Cardiac septum (tissue), 1 donor: ENCODE data around the gene STYX. TPM values are rescaled to one million over a fixed set of nuclear protein-coding genes. Genes with fewer than 3 reads are reported as not detected.

Experiments used
- DNase-seq: peaks from one replicate; pipeline ENCODE4 v3.0.0-alpha.2; 2020; ENCODE audit warnings: low spot score
- intact Hi-C: fragments of 100-400 bp; cut with DNase I; formaldehyde crosslinking; loops from one replicate; pipeline ENCODE4 v1.14.0; 2022
- long read RNA-seq: library from polyadenylated mRNA; unstranded; transcript quantifications from one replicate; pipeline ENCODE4 v2.0.0, GENCODE V29; 2021
- total RNA-seq: library from RNA; stranded (reverse); fragmentation: NEBNext Ultra II Directional; extraction: Animal tissue kit (Norgen Biotek cat#: 25700); gene quantifications from one replicate; pipeline ENCODE4 v1.2.1, GENCODE V29; 2021
- donor health status: DM: no; HTN: no; CAD: no.

Gene STYX, protein sequence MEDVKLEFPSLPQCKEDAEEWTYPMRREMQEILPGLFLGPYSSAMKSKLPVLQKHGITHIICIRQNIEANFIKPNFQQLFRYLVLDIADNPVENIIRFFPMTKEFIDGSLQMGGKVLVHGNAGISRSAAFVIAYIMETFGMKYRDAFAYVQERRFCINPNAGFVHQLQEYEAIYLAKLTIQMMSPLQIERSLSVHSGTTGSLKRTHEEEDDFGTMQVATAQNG
- total RNA-seq, result 12.2 TPM
- long read RNA-seq, full-length matches to known transcripts, result 16 of 24 reads
- long read RNA-seq, partial matches to known transcripts, result 2 of 24 reads
- long read RNA-seq, other reads (novel, unspliced or antisense), result 6 of 24 reads

DNA sequence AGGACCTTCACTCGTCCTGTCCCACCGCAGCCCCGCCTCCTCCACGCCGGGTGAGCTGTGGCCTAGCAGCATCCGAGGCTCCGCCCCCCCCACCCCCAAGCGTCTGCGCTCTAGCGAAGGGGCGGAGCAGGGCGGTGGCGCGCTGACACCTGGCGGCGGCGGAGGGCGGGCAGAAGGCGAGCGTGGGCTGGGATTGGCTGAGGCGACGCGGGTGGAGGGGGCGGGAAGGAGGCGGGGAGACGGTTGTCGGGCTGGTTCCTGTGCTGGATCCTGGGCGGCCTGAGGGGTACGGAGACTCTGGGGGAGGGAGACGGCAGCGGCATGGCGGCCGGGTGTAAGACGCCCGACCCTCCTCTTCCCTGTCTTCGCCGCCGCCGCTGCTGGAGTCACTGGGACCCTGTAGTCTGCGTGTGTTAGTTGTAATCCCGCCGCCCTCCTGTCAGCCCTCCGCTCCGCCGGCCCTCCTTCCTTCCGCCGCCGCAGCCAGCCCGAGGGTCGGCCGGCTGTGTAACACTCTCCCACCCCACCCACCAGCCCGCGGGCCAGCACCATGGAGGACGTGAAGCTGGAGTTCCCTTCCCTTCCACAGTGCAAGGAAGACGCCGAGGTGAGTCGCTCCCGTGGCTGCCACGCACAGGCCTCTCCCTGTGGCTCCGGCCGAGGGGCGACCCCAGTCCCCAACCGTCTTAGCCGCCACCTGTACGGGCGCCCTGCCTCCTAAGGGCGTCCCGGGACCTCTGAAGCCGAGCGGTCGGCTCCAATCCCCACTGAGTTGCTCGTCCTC lies at the start of gene STYX:
Gene STYX (plus strand): TSS at position 242 of the 784 bp plus-strand sequence. CDS start 309 bp downstream, at position 551.
- DNase-seq, result peak; percentile 100
- intact Hi-C loops, result loop anchor here (2.0 to 5.0 kb wide), 2 partner anchors 23 to 62 kb away; partner anchors contain the start of genes GNPNAT1 and PSMC6

DNA sequence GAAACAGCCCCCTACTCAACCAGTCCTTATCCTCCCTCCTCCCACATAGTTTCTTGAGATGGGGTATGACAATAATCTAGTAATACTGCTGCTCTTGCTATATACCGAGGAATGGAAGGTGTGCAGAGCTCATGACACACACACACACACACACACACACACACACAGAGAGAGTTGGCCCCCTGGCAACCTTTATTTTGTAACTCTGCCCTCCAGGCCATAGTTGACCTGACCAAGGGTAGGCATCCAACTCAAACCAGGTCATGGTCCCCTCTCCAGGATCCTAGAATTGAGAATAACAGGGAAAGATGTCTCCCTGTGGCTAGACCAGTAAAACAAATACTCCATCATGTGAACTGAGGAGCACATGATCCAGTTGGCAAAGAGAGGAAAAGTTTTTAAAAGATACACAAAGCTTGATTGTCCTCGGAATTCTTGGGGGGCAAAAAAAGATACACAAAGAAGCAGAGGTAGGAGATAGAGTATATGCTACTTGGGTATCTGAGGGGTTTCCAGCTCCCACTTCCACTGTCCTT lies 45.9 kb upstream of the STYX start:
- DNase-seq, result no peak
- intact Hi-C loops, result no loop called here

DNA sequence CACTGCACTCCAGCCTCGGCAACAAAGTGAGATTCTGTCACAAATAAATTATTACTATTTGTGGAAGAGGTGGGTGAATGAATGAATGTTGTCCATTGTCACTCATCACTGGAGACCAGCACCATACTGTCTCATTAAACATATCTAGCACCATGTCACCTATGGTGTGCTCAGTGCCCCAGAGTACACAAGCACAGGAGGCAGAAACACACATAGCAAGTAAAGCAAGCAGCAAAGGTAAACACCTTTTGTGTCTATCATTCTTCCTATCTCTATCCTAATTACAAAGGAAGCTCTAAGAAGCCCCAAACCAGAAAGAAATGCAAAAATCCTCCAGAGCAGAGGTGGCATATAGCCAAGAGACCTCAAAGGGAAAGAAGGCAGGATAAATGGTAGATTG lies 43.8 kb upstream of the STYX start:
- intact Hi-C loops, result no loop called here
- no peak for DNase-seq

DNA sequence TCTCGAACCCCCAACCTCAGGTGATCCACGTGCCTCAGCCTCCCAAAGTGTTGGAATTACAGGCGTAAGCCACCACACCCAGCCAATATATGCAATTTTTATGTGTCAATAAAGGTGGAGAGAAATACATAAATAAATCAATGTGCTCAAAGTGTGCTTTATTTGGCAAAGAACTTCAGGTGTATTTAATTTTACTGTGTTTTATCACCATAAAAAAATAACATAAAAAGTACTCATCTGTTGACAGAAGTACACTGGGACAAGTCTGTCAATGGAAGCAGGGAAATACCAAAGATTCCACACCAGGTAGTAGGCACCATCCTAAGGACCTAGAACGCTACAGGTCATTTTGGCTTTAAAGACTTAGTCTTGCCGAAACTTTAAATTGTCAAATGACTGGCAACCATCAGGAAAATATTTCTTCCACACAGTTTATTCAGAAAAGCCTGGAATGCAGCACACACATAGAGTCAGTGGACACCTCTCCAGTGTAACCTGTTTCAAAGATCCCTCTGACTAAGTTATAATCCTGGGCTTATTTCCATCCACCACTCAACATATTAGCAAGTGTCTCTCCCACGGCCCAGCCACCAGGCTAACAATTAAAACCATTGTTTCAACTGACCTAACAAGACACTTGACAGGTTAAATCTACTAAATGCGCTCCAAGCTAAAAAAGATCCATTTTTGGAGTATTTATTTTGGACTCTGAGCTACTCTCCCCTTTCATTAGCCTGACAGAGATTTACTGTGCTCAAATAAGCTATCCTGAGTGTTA lies 38.8 kb upstream of the STYX start:
- intact Hi-C loops, result no loop called here
- DNase-seq, result no peak

DNA sequence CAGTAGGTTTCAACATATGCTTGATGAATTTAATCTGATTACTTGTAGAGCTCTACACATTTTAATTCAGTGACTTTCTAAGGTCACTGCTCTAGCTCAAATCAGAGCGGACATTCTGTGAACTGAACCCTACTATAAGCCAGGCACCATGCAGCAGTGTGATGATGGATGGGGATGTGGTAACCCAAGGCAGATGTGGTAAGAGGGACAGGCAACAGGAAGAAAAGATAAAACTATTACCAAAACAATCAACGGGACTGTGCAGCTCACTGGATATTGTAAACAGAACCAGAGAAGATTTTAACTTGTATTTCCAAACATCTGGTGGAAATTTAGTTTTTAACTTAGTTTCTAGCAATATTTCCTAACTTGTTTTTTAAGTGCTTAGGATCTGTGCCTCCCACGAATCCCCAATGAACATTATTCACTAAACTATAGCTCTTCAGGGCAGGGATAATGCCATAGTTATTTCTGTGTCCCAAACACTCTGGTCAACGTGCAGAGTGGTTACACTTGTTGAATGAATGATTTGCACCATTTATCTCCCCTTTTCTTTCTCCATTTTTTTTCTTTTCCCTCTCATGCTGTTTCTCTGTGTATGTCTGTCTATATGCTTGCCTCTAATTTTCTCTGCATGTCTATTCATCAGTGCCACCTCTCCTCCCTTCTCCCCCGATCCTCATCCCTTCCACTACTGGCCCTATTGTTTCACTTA lies 37.6 kb upstream of the STYX start:
- intact Hi-C loops, result no loop called here
- DNase-seq, result no peak

DNA sequence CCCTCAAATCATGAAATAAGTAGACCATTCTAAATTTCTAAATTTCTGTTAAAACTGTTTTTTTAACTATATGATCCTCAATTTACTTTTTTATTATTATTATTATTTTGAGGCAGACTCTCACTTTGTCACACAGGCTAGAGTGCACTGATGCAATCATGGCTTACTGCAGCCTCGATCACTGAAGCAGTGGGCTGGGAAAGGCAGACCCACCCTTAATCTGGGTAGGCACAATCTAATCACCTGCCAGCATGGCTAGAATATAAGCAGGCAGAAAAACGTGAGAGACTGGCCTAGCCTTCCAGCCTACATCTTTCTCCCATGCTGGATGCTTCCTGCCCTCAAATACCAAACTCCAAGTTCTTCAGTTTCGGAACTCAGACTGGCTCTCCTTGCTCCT lies 36.9 kb upstream of the STYX start:
- intact Hi-C loops, result no loop called here
- DNase-seq, result no peak

DNA sequence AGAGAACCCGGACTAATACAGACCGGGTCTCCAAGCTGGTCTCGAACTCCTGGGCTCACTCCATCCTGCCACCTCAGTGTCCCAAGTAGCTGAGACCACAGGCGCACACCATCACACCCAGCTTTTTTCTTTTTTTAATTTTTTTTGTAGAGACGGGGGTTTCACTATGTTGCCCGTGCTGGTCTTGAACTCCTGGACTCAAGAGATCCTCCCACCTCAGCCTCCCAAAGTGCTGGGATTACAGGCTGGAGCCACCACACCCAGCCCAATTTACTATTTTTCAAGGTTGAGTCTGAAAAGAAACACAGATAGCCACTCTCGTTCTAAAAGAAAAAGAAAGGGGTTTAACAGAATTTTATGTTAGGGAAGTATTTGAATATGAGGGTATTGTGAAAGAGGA lies 36.4 kb upstream of the STYX start:
- DNase-seq, result no peak
- intact Hi-C loops, result no loop called here

DNA sequence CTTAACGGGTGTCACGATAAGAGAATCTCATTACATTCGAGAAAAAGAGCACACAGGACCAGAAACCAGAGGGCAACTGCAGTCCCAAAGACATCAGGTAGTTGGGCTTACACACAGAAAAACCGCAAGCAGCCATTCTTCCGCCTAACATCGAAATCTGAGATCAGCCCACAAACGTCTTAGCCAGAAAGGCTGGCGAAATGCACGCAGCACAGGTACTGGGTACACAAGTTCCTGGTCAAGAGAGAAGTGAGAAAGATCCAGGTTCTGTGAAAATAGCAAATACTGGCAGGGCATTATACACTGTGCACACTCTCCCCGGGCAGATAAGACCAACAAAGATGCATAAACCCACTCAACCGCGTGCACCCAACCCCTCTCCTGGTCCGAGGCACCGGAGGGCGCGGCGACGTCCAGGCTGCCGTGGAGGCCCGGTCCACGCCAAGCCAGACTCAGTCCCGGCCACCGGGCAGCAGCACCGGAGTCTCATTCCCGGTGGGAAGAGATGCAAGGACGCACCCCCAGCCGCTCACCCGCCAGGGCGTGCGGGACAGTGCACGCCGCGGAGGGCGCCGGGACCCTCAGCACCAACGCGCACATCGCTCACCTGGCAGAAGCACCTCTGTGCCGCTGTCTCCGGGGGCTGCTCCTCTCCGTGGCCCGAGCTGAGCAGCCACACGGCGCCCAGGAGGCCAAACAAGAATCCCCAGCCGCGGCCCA lies 35.0 kb upstream of the STYX start:
- DNase-seq, result peak; percentile 78
- intact Hi-C loops, result loop anchor here (5.0 kb wide), 1 partner anchor 143 kb away; the partner anchor contains the start of genes GPR137C and TXNDC16

DNA sequence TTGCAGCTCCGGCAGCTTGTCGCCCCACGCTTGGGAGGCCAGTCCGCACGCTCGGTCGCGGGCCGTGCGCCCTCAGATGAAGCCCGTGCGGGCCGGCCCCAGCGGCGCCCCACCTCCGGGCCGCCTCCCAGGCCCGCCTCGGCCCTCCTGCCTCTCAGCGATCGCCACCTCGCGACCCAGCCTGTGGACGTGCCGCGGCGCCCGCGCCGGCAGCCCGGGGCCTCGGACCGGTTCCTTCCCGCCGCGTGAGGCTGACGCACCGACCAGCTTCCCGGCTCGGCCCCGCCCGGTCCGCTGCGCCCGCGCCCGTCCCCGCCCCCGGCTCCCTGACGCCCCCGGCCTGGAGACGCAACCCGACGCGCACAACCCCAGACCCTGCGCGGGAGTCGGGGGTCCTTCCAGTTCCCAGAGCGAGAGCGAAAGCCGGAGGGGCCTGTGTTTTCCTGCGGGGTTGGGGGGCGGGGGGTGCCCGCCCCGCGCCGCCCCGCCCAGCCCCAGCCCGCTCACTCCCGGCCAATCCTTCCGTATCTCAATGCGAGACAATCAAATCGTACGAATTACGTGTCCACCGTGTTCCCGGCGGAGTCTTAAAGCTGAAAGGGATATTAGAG lies 34.4 kb upstream of the STYX start, which contains the start of gene ERO1A:
Gene ERO1A (minus strand): TSS at position 78 of the 611 bp plus-strand sequence. CDS start 77 bp downstream, at position 1.
- intact Hi-C loops, result loop anchor here (5.0 kb wide), 1 partner anchor 143 kb away; the partner anchor contains the start of genes GPR137C and TXNDC16
- peak; percentile 93 for DNase-seq

DNA sequence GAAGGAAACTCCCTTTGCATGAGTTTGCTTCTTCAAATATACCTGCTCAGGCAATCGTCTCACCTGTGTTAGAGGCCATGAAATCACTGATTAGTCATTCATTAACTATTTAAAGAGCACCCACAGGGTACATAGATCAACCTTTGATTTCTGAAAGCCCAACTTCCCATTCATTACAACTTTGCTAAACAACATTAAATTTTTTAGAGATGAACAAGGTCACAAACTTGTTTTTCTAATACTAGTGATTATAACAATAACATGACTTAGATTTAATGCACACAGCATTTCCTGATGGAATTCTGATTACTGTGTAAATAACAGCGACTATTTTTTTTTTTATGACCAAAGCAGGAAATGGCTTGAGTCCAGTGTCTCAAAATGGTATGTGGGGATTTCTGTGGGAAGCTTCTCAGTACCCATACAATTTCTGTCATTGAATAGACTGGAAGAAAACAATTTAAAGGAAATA lies 29.2 kb upstream of the STYX start:
- no peak for DNase-seq
- intact Hi-C loops, result no loop called here

DNA sequence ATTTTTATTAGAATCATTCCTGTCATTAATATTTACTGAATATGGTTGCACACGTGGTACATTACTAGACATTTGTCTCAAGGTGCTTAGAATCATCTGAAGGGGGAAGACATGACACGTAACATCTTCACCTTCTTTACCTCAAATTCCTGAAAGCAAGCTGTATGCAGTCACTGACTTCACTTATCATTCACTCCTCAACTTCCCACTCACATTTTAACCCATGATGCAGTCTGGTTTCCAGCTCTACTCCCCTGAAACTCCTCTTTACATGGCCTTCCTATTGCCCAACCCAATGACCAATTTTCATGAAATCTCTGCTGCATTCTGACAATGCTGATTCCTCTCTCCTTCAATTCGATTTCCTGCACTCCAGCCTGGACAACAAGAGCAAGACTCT lies 28.7 kb upstream of the STYX start:
- DNase-seq, result no peak
- intact Hi-C loops, result no loop called here

DNA sequence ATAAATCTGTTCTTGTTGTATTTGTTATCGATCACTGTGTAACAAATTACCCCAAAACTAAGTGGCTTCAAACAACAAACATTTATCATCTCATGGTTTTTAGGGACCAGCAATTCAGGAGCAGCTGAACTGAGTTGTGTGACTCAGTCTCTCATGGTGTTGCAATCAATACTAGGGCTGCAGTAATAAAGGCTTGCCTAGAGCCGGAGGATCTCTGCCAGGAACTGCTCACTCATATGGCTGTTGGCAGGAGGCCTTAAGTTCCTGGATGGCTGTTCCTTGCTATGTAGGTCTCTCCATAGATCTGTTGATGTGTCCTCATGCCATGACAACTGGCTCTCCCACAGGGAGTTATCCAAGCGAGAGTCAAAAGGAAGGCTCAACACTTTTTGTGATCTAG lies 26.7 kb upstream of the STYX start:
- intact Hi-C loops, result no loop called here
- DNase-seq, result no peak

DNA sequence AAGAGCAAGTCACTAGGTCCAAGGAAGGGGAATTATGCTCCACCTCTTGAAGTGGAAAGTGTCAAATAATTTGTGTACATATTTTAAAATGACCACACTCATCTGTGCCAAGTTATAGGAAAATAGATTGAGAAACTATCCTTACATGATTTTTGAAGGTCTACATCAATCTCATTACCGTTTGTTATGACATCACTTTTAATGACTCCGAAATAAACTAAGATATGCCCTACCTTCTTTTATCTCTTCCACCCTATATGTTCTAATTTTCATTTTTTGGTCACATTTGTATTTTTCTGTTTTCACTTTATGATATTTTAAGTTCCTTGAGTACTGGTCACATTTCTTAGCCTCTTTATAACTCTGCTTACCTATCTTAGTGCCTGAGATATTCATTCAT lies 26.3 kb upstream of the STYX start:
- intact Hi-C loops, result no loop called here

DNA sequence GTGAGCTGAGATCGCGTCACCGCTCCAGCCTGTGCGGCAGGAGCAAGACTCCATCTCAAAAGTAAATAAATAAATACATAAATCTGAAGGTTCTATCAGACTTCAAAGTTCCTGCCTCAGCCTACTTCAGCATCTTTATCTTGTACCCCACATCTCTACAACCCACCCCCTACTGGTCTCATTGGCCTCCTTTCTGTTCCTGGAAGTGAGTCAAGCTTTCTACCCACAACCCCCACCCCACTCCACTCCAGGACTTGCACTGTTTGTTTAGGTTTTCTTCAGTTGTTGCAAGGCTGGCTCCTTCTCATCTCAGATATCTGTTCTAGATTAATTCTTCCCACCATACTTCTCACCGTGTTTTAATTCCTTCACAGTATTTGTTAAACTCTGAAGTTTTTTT lies 23.7 kb upstream of the STYX start:
- no peak for DNase-seq
- intact Hi-C loops, result loop anchor here (2.0 kb wide), 1 partner anchor 23 kb away; no protein-coding TSS in a partner anchor

More for the DNA sequence above, 26.3 kb upstream of the STYX start:
- no peak for DNase-seq

DNA sequence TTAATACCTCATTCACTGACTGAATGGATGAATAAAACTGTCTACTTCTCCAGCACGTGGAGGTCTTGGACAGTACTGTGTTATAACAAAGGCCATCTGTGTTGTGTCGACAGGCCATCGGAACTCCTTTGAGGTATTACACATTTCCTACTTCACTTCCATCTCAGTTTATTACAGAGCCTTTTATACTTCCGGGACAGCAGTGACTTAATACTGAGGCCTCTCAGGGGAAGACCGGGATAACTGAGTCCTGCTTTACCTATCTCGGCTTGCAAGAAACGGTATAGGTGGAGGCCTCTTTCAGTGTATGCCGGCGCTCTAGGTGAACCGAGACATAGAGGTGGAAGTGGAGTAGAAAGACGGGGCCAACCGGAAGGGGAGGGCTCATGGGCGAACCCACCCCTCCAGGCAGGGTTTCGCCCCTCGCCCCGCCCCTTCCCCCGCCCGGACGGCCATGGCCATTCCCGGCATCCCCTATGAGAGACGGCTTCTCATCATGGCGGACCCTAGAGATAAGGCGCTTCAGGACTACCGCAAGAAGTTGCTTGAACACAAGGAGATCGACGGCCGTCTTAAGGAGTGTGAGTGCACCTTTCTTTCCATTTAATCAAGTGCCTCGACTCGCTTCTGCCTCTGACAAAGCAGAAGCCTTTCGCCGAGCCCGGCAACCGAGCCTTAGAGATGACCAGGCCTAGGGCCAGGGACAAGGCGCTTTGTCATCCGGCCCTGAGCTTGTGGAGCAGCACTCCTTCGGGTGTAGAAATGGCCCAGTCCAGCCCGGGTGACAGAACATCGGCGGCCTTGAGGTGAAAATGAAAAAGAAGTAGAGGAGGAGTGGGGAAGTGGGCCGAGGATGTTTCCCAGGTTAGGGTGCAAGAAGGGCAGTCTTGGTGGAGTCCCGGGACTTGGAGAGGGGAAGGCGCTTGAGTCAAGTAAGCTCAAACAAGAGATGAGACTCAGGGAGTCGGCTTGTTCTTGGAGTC lies 23.0 kb upstream of the STYX start, which contains the start of gene PSMC6:
Gene PSMC6 (plus strand): TSS at position 477 of the 983 bp plus-strand sequence. CDS start 20 bp downstream, at position 497.
- intact Hi-C loops, result loop anchor here (2.0 kb wide), 1 partner anchor 22 kb away; no protein-coding TSS in a partner anchor
- peak; percentile 98 for DNase-seq

DNA sequence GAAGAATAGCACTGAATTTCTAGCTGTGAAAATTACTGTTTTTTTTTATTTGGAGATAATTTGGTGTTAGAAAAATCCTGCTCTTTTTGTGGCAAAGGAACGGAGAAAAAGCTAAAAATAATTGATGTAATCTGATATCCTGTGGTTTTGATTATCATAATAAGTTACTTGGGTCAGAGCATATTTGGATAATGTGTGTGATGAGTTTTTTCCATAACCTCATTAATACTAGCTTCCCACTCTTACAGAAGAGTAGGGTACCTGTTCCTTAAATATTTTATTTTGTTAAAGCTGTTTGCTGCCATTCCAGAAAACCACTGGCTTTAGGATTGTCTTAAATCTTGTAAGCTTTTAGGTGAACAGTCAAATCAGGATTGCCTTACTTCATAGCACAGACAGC lies 18.3 kb upstream of the STYX start:
- DNase-seq, result no peak
- intact Hi-C loops, result no loop called here
